Dermis blood vessel endothelial cell (primary cell): ENCODE results near the gene LIN7B. TPM values are rescaled to one million over a fixed set of nuclear protein-coding genes. Genes with fewer than 3 reads are reported as not detected.

ENCODE experiments used
- DNase-seq: peaks from one replicate; pipeline ENCODE4 v3.0.0; 2010
- total RNA-seq: library from RNA; depleted of rRNA; stranded (reverse); fragments of >200 nt; gene quantifications from 2 replicates; pipeline ENCODE4 v1.2.3, GENCODE V29; 2014

The LIN7B gene, protein sequence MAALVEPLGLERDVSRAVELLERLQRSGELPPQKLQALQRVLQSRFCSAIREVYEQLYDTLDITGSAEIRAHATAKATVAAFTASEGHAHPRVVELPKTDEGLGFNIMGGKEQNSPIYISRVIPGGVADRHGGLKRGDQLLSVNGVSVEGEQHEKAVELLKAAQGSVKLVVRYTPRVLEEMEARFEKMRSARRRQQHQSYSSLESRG
- 0.56 and 0.68 TPM in 2 replicates for total RNA-seq

DNA sequence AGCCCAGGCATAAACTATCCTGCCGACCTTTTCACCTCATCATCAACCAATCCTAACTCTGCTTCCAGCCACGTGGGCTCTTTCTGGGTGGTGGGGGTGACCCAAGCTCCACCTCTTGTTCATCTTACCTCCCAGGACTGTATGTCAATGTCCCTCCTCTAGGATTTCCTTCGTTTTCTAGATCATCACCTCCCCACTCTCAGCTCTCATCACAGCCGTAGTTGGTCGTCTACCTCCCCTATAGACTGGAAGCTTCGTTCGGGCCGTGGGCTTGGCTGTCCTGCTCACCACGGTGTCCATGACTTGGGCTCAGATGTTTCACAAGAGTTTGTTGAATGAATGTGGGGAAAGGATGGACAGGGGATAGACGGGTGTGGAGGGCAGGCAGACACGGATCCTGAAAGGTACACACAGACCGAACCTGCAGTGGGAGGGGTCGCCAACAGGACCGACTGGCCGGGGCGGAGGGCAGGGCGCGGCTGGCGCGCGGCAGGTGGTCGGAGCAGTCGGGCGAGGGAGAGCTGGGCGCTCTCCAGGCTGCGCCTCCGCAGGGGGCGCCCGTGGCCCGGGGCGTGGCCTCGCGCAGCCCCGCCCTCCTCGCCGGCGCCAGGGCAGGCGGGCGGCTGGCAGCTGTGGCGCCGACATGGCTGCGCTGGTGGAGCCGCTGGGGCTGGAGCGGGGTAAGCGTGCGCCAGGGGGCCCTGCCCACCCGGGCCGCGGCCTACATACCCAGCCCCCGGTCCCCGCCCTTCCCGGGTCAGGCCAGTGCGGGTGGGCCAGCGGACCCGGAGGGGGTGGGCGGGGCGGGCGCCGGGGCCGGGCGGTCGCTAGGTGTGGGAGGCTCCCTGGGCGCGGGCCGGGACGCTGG, at the start of gene LIN7B:
Gene LIN7B, plus strand, starts transcription at position 609 of the 868 bp plus-strand sequence. Its CDS starts 35 bp downstream, at position 644.
- peak; percentile 79 for DNase-seq

DNA sequence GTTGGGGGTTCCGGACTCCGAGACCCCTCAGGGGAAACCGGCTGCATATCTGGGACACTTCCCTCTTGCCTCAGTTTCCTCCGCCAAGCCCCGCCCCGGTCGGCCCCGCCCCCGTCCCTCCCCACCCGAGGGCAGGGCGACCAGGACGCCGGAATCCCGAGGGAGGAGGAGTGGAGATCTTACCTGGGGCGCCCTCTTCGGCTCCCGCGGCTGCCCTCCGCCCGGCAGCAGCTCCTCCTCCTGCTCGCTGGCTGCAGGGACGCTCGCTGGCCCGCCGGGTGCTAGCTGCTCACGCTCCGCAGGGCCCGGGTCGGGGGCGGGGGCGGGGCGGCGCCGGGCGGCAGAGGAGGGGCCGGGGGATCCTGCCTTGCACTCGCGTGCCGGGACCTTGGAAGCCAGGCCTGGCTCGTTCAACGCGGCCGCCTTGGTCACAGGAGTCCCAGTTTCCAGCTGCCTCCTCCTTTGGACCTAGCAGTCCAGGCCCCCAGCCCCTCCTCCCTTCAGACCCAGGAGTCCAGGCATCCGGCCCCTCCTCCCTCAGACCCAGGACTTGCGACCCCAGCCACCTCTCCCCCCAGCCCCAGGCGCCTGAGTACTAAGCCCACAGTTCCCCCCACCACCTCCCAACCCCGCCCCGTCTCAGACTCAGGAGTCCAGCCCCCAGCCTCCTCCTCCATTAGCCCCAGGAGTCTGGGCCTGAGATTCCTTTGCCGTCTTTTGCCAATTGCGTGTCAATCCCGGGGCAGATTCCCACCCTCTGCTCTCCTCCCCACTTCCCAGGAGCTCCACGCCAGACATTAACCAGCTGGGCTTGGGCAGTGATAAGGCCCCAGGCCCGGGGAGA, 49.2 kb upstream of the LIN7B start, which contains the start of gene NTF4:
Gene NTF4, minus strand, starts transcription at position 51 of the 844 bp plus-strand sequence. CDS start 2,821 bp downstream, outside the sequence.
- no peak for DNase-seq

GRCh38 chr19:49065905-49066512, 48.2 kb upstream of the LIN7B start:
- DNase-seq, result no peak

DNA sequence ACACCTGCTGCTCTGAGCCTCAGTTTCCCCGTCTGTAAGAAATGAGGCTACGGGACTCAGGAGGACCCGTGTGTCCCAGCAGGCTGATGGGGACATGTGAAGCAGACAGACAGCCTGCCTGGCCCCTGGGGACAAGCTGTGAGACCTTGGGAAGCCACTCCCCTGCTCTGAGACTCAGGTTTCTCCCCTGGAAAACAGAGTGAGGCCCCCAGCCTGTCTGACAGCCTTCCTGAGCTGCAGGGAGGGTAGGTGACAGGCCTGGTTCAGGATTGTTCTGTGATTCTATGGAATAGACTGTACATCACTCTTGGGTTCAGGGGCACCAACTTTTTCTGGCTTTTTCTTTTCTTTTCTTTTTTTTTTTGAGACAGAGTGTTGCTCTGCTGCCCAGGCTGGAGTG, 46.6 kb upstream of the LIN7B start:
- no peak for DNase-seq

- DNase-seq, result no peak
Observed at GRCh38 chr19:49069026-49069425, 45.1 kb upstream of the LIN7B start.

DNA sequence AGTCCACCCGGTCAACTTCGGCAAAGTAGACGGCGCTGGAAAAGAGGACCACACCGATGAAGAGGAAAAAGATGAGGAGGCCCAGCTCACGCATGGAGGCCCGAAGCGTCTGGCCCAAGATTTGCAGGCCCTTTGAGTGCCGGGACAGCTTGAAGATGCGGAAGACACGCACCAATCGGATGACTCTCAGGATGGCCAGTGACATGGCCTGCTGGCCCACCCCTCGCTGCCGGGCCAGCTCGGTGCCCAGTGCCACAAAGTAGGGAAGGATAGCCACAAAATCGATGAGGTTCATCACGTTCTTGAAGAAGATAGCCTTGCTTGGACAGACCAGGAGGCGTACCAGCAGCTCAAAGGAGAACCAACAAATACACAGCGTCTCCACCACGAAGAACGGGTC, 43.8 kb upstream of the LIN7B start:
- DNase-seq, result no peak

DNA sequence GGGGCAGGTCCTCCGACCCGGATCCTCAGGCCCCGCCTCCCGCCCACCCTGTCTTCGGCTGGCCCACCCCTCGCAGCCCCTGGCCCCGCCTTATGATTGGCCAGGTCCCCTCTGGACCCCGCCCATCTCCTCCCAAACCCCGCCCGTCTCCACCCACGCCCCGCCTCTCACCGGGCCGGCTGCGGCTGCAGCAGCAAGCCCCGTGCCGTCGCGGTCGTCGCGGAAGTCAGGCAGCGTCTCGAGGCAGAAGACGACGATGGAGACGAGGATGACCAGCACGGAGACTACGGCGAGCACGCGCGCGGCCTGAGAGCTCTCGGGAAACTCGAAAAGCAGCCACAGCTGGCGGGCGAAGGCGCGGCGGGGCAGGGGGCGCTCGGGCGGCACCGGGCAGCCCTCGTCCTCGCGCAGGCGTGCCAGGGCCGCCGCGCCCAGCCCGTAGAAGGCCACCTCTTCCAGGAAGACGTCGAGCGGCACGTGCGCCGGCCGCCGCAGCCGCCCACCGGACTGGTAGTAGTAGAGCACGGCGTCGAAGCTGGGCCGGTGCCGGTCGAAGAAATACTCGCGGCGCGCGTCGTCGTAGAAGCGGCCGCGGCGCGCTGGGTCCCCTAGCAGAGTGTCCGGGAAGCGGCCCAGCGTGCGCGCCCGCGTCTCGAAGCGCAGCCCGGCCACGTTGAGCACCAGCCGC, 42.2 kb upstream of the LIN7B start:
- no peak for DNase-seq

DNA sequence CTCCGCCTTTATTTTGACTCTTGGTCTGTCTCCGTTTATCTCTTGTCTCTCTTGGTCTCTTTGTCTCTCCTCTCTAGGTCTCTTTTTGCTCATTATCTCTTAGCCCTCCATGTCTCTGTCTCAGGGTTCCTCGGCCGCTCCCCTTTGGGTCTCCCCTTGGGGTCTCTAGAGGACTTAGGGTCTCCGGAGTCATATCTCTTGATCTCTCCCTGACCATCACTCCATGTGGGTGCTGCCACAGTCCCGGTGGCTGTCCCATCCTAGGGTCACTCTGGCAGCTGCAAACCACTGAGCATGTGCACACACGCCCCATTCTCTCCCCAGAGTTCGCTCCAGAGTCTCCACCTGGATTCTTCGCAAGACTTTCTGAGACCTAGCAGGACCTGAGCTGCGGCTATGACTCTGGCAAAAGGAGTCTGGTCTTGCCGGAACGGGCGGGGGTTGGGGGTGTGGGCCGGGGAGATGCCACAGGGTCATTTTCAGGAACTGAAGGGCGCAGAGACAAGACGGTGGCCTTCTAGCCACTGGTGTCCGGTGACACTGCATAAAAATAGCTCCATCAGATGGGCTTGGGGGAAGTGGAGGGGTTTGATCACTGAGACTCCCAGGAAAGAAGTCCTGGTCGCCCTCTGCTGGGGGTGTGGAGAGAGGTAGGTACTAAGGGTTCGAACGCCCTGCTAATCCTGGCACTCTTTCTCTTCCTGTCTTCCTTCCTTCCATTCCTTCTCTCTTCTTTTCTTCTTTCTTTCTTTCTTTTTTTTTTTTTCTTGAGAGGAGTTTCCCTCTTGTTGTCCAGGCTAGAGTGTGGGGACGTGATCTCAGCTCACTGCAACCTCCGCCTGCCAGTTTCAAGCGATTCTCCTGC, 40.4 kb upstream of the LIN7B start:
- DNase-seq, result peak; percentile 21

DNA sequence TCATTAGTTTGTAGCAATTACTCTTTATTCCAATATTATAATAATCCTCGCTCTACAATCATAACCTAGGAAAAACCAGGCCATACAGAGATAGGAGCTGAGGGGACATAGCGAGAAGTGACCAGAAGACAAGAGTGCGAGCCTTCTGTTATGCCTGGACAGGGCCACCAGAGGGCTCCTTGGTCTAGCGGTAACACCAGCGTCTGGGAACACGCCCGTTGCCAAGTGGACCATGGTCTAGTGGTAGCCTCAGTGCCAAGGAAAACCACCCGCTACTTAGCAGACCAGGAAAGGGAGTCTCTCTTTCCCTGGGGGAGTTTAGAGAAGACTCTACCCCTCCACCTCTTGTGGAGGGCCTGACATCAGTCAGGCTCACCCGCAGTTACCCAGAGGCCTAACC, 39.3 kb upstream of the LIN7B start:
- peak; percentile 76 for DNase-seq

- DNase-seq, result no peak
Observed at GRCh38 chr19:49080392-49080791, 33.8 kb upstream of the LIN7B start.

DNA sequence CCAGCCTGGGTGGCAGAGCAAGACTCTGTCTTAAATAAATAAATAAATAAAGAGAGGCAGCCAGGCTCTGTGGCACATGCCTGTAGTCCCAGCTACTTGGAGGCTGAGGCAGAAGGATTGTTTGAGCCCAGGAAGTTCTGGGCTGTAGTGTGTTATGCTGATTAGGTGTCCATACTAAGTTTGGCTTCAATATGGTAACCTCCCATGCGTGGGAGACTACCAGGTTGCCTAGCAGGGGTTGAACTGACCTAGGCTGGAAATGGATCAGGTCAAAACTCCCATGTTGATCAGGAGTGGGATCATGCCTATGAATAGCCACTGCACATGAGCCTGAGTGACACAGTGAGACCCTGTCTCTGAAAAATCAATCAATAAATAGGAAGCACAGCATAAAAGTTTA, 32.9 kb upstream of the LIN7B start:
- DNase-seq, result no peak

DNA sequence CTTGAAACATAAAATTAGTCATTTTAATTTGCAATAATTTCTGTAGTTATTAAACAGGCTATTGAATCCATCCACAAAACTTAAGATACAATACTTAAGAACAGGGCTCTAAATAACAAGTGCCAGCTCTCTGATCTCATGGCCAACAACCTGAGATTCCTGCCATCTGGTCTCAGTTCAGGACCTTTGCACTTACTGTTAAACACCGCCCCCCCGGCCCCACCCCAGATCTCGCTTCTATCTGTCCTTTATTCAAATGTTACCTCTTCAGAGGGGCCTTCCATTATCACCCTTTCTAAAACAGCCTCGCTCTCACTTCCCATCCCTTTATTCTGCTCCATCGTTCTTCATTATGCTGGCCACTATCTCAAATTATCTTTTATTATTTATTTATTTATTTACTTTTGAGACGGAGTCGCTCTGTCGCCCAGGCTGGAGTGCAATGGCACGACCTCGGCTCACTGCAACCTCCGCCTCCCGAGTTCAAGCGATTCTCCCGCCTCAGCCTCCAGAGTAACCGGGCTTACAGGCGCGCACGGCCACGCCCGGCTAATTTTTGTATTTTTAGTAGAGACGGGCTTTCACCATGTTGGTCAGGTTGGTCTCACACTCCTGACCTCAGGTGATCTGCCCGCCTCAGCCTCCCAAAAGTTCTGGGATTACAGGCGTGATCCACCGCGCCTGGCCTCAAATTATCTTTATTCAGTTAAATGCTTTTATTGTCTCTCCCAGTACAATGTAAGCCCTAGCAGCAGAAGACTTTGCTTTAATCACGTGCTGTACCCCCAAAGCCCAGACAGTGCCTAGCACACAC, 29.8 kb upstream of the LIN7B start:
- no peak for DNase-seq

DNA sequence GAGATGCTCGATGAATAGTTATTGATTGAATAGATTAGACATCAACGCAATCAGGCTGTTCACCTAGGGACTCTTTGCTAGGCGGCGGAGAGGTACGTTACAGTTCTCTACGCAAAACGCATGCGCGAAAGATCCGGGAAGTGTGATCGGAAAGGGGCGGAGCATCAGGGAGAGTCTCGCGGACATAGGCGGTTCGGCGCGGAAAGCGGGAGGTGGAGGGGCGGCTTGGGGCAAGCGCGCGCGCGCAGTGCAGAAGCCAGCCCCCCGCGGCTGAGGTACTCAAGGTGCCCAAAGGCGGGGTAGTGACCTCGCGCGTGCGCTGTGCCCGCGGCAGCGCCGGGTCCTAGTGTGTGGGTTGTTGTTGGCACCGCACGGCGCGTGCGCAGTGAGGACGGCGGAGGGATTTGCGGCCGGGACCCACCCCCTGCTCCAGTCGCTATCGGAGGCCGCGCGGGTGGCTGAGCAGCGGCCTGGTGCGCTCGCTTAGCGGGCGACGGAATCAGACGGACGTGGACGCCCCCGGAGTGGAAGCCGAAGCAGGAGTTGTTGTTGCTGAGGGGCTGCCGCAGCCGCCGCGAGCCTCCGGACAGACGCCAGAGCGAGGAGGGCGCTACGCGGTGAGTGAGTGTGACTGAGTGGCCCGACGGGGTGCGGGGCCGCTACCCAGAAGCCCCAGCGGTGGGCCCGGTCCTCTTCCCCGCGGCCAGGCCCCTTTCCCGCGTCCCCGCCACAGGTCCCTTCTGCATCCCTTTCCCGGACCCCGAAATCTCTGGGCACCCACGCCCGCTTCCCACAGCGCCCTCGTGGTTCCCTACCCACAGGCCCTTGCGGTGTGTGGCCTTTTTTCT, 28.9 kb upstream of the LIN7B start, which contains the start of gene SNRNP70:
Gene SNRNP70, plus strand, starts transcription at position 432 of the 848 bp plus-strand sequence. CDS start 964 bp downstream, outside the sequence.
- peak; percentile 100 for DNase-seq

DNA sequence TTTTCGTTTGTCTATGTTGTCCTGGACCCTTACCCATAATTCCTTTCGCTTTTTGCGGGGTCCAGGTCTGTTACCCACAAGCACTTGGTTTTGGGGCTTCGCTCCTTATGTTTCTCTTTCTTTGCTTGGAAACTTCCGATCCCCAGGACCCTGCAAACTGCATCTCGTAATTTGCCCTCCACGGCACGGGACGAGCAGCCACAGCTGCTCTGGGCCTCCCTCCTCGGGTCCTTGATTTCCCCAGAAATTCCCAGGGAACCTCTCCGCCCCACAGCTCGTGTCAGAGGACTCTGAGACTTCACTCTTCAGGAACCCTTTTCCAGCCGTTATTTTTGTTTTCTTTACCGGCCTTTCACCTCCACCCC, 28.3 kb upstream of the LIN7B start:
- no peak for DNase-seq

GRCh38 chr19:49086296-49086695, 27.9 kb upstream of the LIN7B start:
- no peak for DNase-seq

GRCh38 chr19:49091391-49092038, 22.7 kb upstream of the LIN7B start:
- no peak for DNase-seq

- DNase-seq, result no peak
Observed at GRCh38 chr19:49092686-49093085, 21.5 kb upstream of the LIN7B start.
